Keratinocyte (primary cell): ENCODE results near the gene PADI1.

Experiments
- CTCF ChIP-seq, 3 experiments: IDR thresholded peaks in 1 of 3; conservative IDR thresholded peaks in 1 of 3; optimal IDR thresholded peaks in 1 of 3; 2 replicates in 2 of 3; 3 replicates in 1 of 3; pipeline versions ENCODE3 to v1.5.1; 2011; ENCODE audit warnings: low read length in 3 of 3, mild to moderate bottlenecking in 3 of 3, moderate library complexity in 2 of 3, control low read depth in 1 of 3, inconsistent platforms in 1 of 3; ENCODE audit not compliant: insufficient read depth in 2 of 3; ENCODE audit errors: extremely low read depth in 1 of 3
- EZH2 ChIP-seq: IDR thresholded peaks from one replicate; pipeline ENCODE4 v1.6.1; 2012; ENCODE audit warnings: inconsistent platforms, mild to moderate bottlenecking, low read length, moderate library complexity

- TF ChIP-seq CTCF (optimal IDR thresholded peaks at IDR 0.05 in 1 of 3, IDR thresholded peaks at IDR 0.05 in 1 of 3, conservative IDR thresholded peaks at IDR 0.05 in 1 of 3; ENCODE audit: extremely low read depth in 1 of 3, insufficient read depth in 2 of 3, low read length in 3 of 3) (no peak), EZH2 (no peak)
Measured at GRCh38 chr1:17176306-17177061, 28.4 kb upstream of the PADI1 start.
